ENCODE measurements around the gene AP2S1. TPM values are rescaled to one million over a fixed set of nuclear protein-coding genes. Genes with fewer than 3 reads are reported as not detected.

Gene AP2S1
- total and polyA plus RNA-seq, 2 donors (not counting 3 experiments of a cell fraction or from before 2014, with no cell fraction given) = 313 to 376 TPM

GRCh38 chr19:46809534-46810272, 40.9 kb downstream of the AP2S1 start:
- dilution Hi-C loops (cut with MboI; ENCODE audit: extremely low pct_ligation_motif_present, low sequenced_read_pairs) (no loop called here), intact Hi-C loops (cut with micrococcal nuclease) (no loop called here)
- DNase-seq (ENCODE audit: low read depth, low spot score) = no peak
- H3K4me1 ChIP-seq (ENCODE audit: control insufficient read depth, extremely low read depth, insufficient read depth, low read length) = peaks cover 15% of the 10 kb centered on the region
- no peaks in the 10 kb centered on the region for H3K79me2 ChIP-seq (ENCODE audit: control insufficient read depth, insufficient read depth, low read length)
- H3K4me3 ChIP-seq (replicated peaks in 1 of 3; ENCODE audit: insufficient read depth in 1 of 3, low read depth in 1 of 3, low read length in 3 of 3) = no peak overlapping the region
- no peaks in the 10 kb centered on the region for H3K36me3 ChIP-seq (ENCODE audit: control insufficient read depth in 2 of 2, extremely low read depth in 1 of 2, insufficient read depth in 2 of 2, low read length in 2 of 2)
- H4K20me1 ChIP-seq (replicated peaks; ENCODE audit: control insufficient read depth, extremely low read depth, insufficient read depth, low read length) = no peaks in the 10 kb centered on the region
- no peak overlapping the region for H3K9ac ChIP-seq (replicated peaks; ENCODE audit: extremely low read depth, insufficient read depth, low read length)
- ChIA-PET POLR2A (no interaction called here), CTCF (no interaction called here)
- BruUV-seq (replicated peaks) = no TSS peak
- FAIRE-seq = no peak
- no peak overlapping the region for H2AFZ ChIP-seq (ENCODE audit: low read depth, low read length)
- no peak overlapping the region for H3K4me2 ChIP-seq (ENCODE audit: insufficient read depth, low read length)
- H3K9me1 ChIP-seq (replicated peaks; ENCODE audit: control insufficient read depth, extremely low read depth, insufficient read depth, low read length) = no peaks in the 10 kb centered on the region
- no peaks in the 10 kb centered on the region for H3K27me3 ChIP-seq (ENCODE audit: control insufficient read depth in 2 of 2, insufficient read depth in 2 of 2, low read length in 2 of 2)
- TF ChIP-seq POLR2A (IDR thresholded peaks at IDR 0.05; ENCODE audit: low read depth, low read length) = no peak
- TF ChIP-seq FOS (IDR thresholded peaks at IDR 0.05; ENCODE audit: borderline replicate concordance, insufficient read depth, low read length) = no peak
- TF ChIP-seq EZH2 (IDR thresholded peaks at IDR 0.05; ENCODE audit: borderline replicate concordance, low read depth, low read length, severe bottlenecking) = no peak
- no peak for TF ChIP-seq CTCF (IDR thresholded peaks at IDR 0.05; ENCODE audit: extremely low read depth in 1 of 2, insufficient read depth in 1 of 2, low read depth in 1 of 2, low read length in 2 of 2)
- no peak for TF ChIP-seq MYC (IDR thresholded peaks at IDR 0.05; ENCODE audit: low read depth, low read length)
- peak; percentile 83 for TF ChIP-seq MAX (IDR thresholded peaks at IDR 0.05; ENCODE audit: insufficient read depth, insufficient read length)
- TF ChIP-seq POLR2AphosphoS5 (IDR thresholded peaks at IDR 0.05; ENCODE audit: insufficient read depth, low read depth, low read length) = no peak
- TF ChIP-seq GATA2 (IDR thresholded peaks at IDR 0.05; ENCODE audit: insufficient read depth, insufficient read length, low read depth, low read length) = no peak
- H3K9me3 ChIP-seq (replicated peaks; ENCODE audit: control insufficient read depth, insufficient read depth, low read length) = no peaks in the 10 kb centered on the region
- H3K27ac ChIP-seq (ENCODE audit: insufficient read depth, low read depth, low read length) = no peak overlapping the region

Measured in endothelial cell of umbilical vein (primary cell).